HG02852 (cell line): ENCODE measurements around the gene C11orf52.
"Not testable (repeated sequence)": the region's sequence is repeated elsewhere in the genome, so short reads cannot be mapped to it uniquely, and the experiment has no call there.

Experiments
- ATAC-seq: cut with Tn5 transposase; IDR thresholded peaks from one replicate; pipeline ENCODE4 v1.9.1; 2021; ENCODE audit warnings: mild to moderate bottlenecking, moderate library complexity; ENCODE audit not compliant: unreplicated experiment

The C11orf52 gene

GRCh38 chr11:111912535-111912934 lies 6.2 kb upstream of the C11orf52 start, which contains the start of gene HSPB2:
Gene HSPB2, plus strand, starts transcription at chr11:111912734. Its CDS starts 96 bp downstream, at chr11:111912830.
- no peak for ATAC-seq

GRCh38 chr11:111913031-111913861 lies 5.5 kb upstream of the C11orf52 start:
- ATAC-seq, result no peak

GRCh38 chr11:111913997-111914396 lies 4.7 kb upstream of the C11orf52 start:
- no peak for ATAC-seq

- ATAC-seq, result no peak
Measured at GRCh38 chr11:111916768-111917167, 1.9 kb upstream of the C11orf52 start.

- ATAC-seq, result no peak
Measured at GRCh38 chr11:111917312-111917711, 1.4 kb upstream of the C11orf52 start.

- ATAC-seq, result no peak
Measured at GRCh38 chr11:111917788-111918187, 925 bp upstream of the C11orf52 start.

GRCh38 chr11:111920908-111921307 lies 2.2 kb downstream of the C11orf52 start:
- ATAC-seq, result no peak

- ATAC-seq, result no peak
Measured at GRCh38 chr11:111921541-111922230, 3.0 kb downstream of the C11orf52 start.

GRCh38 chr11:111922803-111923202 lies 4.1 kb downstream of the C11orf52 start:
- no peak for ATAC-seq

GRCh38 chr11:111923351-111923788 lies 4.7 kb downstream of the C11orf52 start:
- no peak for ATAC-seq

GRCh38 chr11:111923951-111924350 lies 5.2 kb downstream of the C11orf52 start:
- no peak for ATAC-seq

GRCh38 chr11:111925953-111926352 lies 7.2 kb downstream of the C11orf52 start:
- no peak for ATAC-seq

GRCh38 chr11:111926505-111927391 lies 8.0 kb downstream of the C11orf52 start:
- ATAC-seq, result peak; percentile 92

GRCh38 chr11:111930472-111930871 lies 11.8 kb downstream of the C11orf52 start:
- ATAC-seq, result no peak

- ATAC-seq, result no peak
Measured at GRCh38 chr11:111932611-111932950, 13.9 kb downstream of the C11orf52 start.

GRCh38 chr11:111933176-111933575 lies 14.5 kb downstream of the C11orf52 start:
- not testable (repeated sequence) for ATAC-seq

- no peak for ATAC-seq
Measured at GRCh38 chr11:111933872-111934271, 15.2 kb downstream of the C11orf52 start.

GRCh38 chr11:111934306-111934705 lies 15.6 kb downstream of the C11orf52 start:
- ATAC-seq, result no peak

GRCh38 chr11:111935317-111936039 lies 16.8 kb downstream of the C11orf52 start:
- no peak for ATAC-seq

GRCh38 chr11:111936040-111936540 lies 17.4 kb downstream of the C11orf52 start:
- no peak for ATAC-seq
